KOPT-K1 (cell line): ENCODE results near the gene NOVA2.

Source experiments
- H3K27ac ChIP-seq: fragments of 200-600 bp; sonication (generic); 2 replicates; pipeline ENCODE4 v1.5.1; 2016; ENCODE audit warnings: antibody characterized with exemption, mild to moderate bottlenecking, low read depth, low read length; ENCODE audit not compliant: poor library complexity, severe bottlenecking
- H3K36me3 ChIP-seq: fragments of 200-600 bp; sonication (generic); 2 replicates; pipeline ENCODE4 v1.5.1; 2017; ENCODE audit warnings: antibody characterized with exemption, mild to moderate bottlenecking, low read length, moderate library complexity; ENCODE audit not compliant: insufficient read depth
- H3K9me3 ChIP-seq: fragments of 200-600 bp; sonication (generic); 2 replicates; pipeline ENCODE4 v1.5.1; 2017; ENCODE audit warnings: antibody characterized with exemption, low read length, mild to moderate bottlenecking; ENCODE audit not compliant: insufficient read depth, poor library complexity, severe bottlenecking

NOVA2 gene

DNA sequence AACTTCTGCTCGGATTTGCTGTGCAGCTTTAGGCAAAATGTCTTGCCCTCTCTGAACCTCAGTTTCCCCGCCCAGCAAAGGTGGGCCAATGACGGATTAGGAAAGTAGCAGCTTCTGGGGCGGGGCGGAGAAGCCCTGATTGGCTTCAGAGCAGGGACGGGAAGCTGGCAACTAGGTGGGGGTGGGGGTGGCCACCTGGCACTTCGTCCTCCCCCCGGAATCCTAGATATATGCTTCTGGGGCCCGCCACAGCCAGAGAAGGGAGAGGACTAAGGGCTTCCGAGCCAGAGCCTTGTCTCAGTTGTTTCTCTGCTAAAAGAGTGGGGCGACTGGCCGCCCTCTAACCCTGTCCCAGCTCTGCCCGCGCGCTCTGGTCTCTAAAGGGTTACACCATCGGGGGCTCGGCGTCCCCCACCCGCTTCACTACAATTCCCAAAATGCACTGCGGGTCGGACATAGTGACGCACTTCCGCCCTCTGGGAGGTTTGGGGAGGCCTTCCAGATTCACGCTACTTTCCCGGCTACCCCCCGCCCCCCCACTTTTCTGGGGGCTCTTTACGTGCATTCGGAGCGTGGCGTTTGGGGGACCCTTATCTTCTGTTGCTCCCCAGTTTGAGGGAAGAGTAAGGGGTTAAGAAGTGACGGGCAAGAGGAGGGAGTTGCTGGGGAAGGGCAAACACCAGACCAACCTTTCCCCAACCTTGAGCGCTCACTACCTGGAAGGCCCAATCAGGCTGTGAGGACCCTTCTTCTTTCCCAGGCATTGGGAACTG is 87.1 kb downstream of the NOVA2 start:
- Histone ChIP-seq H3K27ac (peak overlapping the region; percentile 92), H3K9me3 (no peaks in the 10 kb centered on the region), H3K36me3 (peaks cover 22% of the 10 kb centered on the region)

DNA sequence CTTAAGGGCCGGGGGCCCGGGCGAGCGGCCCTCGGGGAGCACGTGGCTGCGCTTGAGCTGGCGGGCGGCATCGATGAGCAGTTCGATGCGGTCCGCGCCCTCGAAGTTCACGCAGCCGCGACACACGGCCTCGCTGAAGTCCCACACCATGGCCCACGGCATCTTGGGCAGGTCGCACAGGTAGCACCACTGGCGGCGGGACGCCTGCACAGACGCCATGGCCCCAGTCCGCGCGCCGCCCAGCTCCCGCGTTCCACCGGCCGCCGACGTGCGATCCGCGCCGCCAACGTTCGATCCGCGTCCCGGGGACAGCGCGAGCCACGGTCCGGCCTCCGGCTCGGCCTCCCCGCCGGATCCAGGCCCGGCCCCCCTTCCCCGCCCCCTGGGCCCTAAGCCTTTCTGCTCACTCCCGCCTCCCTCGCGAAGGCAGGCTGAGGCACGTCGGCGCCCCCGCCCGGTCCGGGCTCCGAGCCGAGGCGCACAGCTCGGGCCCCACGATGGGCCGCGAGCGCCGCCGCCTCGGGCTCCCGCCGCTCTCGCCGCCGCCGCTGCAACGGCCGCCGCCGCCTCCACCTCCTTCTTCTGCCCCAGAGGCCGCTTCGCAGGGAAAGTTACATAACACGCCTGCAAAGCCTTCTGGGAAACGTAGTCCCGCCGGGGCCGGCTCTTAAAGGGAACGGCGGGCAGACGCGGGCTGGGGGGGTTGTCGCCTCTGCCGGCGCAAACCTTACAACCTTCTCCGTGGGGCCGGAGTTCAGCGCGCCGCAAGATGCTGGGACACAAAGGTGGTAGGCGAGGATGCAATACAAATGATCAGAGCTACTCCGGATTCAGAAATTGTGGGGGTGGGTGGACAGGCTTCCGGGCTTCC is 87.9 kb downstream of the NOVA2 start, which contains the start of gene IRF2BP1:
TSS of gene IRF2BP1 (minus strand) at position 586 of the 871 bp plus-strand sequence. CDS start at position 219, 367 bp downstream.
- H3K9me3 ChIP-seq: no peaks in the 10 kb centered on the region
- H3K36me3 ChIP-seq: peaks cover 22% of the 10 kb centered on the region
- peak within 1 kb of the TSS; percentile 92 for H3K27ac ChIP-seq

DNA sequence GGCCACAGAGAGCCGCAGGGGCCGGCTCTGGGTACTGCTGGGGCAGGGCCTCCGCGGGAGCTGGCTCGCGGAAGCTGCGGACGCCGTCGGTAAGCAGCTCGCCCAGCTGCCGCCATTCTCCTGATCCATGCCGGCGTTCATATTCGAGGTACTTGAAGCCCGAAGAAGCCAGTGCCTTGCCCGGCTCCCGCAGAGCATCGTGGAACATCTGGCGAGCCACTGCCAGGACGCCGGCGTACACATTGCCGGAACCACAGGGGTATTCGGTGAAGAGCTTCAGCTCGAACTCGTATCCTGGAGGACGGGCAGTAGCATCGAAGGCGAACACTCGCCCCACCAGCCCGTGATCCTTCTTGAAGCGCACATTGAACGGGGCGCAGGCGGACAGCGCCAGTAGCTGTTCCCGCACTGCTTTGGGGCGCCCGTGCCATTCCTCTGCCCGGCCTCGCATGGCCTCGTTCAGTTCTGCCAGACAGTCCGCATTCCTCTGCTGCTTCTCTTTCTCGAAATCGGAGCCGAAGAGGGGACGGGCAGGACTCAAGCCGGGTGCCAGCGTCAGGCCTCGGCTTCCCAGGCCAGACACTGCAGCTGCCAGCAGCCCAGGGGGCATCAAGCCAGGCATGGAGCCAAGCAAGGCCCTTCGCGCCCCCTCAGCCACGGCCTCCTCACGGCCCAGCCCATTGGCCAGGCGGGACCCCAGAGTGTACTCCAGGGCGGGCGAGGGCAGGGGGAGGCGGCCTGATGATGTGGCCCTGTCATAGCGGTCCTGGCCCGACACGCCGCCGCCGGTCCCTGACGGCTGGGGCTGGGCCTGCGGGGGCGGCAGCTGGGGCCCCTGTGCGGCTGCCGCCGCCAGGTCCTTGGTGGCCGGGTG is 88.7 kb downstream of the NOVA2 start:
- Histone ChIP-seq H3K36me3 (peaks cover 22% of the 10 kb centered on the region), H3K27ac (peak overlapping the region; percentile 92), H3K9me3 (no peaks in the 10 kb centered on the region)

DNA sequence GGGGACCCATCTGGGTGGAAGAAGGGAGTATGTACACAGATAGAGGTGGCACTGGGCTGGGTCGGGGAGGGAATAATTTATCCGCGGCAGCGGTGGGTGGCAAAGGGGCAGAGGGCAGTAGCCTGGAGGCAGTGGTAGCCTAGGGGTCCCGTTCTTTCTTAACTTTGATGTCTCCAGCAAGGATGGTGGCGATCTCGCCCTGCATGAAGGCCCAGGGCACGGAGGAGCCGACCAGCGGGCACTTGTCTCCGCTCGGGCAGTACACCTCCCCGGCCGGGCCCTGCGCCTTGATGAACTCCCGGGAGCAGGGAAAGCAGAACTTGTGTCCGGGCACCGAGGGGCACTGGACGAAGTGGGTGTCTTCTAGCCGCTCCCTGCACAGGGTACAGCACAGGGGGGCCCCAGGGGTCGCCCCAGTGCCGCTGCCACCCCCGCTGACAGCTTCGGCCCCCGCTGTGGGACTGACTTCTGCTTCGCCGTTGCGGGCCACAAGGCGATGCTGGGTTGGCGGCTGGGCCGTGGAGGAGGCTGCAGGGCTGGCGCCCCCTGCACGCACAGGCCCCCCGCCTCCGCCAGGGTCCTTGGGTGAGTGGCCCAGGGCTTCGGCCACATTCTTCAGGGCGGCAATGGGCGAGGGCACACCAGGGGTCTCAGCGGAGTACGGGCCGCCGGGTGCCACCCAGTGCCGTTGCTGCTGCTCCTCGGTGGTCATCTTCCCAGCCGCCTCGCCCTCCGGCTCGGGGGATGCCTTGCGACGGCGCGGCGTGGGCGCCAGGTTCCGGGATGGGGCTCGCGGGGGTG is 89.6 kb downstream of the NOVA2 start:
- Histone ChIP-seq H3K27ac (no peak overlapping the region), H3K9me3 (no peaks in the 10 kb centered on the region), H3K36me3 (peaks cover 22% of the 10 kb centered on the region)
